Measurements from ENCODE around the gene SLC18B1. TPM values are rescaled to one million over a fixed set of nuclear protein-coding genes. Genes with fewer than 3 reads are reported as not detected.
"Not testable (repeated sequence)": the region's sequence is repeated elsewhere in the genome, so short reads cannot be mapped to it uniquely, and the experiment has no call there.

Gene SLC18B1
- total RNA-seq, 1 experiment from 2014 or later, result 10.7 TPM

GRCh38 chr6:132800656-132801055, 2.2 kb upstream of the SLC18B1 start:
- no peak for DNase-seq (ENCODE audit: low spot score)

- peak; percentile 94 for DNase-seq (ENCODE audit: low spot score)
These were observed 567 bp upstream of the SLC18B1 start for GRCh38 chr6:132798869-132799538.

- DNase-seq (ENCODE audit: low spot score), result no peak
These were observed 3.0 kb downstream of the SLC18B1 start for GRCh38 chr6:132795461-132795860.

DNA sequence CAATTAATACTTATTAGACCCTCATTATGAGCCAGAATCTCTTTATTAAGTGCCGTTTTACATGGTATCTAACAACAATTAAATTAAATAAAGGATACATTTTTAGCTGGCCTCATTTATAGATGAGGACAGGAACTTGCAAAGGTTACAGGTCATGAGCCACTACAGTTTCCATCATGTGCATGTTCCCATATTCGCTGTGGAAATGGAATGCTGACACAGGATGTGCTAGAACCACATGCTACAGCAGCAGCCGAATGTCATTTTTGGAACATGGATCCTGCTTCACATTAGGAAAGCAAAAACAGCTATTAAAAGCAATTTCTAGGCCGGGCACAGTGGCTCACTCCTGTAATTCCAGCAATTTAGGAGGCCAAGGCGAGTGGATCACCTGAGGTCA, 5.9 kb downstream of the SLC18B1 start:
- DNase-seq (ENCODE audit: low spot score), result no peak

GRCh38 chr6:132790450-132790849, 8.0 kb downstream of the SLC18B1 start:
- DNase-seq (ENCODE audit: low spot score), result no peak

GRCh38 chr6:132789396-132789776, 9.1 kb downstream of the SLC18B1 start:
- no peak for DNase-seq (ENCODE audit: low spot score)

GRCh38 chr6:132788658-132789395, 9.6 kb downstream of the SLC18B1 start:
- no peak for DNase-seq (ENCODE audit: low spot score)

DNA sequence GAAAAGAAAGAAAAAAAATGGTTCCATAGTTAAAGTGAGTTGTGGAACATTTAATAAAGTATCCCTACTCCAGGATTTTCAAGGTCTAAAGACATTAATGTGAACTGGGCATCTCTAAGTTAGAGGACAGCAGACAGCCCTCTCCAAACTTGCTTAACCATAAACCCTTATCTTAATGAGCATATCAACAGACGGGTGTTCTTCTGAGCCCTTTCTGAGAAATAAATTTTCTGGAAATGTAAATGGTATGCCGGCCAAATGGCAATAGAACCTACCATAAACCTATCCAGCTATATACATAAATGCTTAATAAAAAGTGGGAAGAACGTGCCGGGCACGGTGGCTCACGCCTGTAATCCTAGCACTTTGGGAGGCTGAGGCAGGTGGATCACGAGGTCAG, 12.5 kb downstream of the SLC18B1 start:
- DNase-seq (ENCODE audit: low spot score), result no peak

DNA sequence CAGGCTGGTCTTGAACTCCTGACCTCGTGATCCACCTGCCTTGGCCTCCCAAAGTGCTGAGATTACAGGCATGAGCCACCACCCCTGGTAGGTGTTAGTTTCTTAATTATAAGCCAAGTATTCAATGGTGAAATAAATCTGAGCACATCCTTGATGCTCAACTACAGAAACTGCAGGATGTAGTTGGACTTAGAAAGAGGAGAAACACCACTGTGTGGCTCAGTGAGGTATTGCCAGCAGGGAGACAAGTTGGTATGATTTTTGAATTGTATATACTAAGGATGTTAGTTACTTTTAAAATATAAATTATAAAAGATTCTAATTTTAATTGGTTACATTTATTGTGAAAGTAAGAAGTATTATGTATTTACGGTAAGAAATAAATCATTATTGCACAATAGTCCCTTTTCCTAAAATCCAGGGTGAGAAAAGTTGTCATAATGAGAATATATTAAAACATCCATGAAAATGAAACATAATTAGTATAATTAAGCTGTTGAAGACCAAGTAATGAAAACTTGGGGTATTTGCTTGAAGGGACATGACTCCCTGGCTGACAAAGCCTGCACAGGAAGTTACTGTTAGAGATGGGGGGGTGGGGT, 17.6 kb downstream of the SLC18B1 start:
- DNase-seq (ENCODE audit: low spot score), result peak; percentile 15

DNA sequence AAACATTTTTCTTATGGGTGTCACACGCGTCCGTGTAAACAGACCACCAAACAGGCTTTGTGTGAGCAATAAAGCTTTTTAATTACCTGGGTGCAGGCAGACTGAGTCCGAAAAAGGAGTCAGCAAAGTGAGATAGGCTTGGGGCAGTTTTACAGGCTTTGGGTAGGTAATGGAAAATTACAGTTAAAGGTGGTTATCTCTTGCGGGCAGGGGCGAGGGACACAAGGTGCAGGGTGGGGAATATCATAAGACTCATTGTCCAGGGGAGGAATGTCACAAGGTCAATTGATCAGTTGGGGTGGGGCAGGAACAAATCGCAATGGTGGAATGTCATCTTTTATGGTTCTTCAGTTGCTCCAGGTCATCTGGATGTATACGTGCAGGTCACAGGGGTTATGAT, 20.6 kb downstream of the SLC18B1 start:
- DNase-seq (ENCODE audit: low spot score), result not testable (repeated sequence)

GRCh38 chr6:132768051-132768517, 30.4 kb downstream of the SLC18B1 start:
- peak; percentile 79 for DNase-seq (ENCODE audit: low spot score)

GRCh38 chr6:132765560-132765959, 32.9 kb downstream of the SLC18B1 start:
- no peak for DNase-seq (ENCODE audit: low spot score)

GRCh38 chr6:132764370-132764769, 34.1 kb downstream of the SLC18B1 start:
- DNase-seq (ENCODE audit: low spot score), result peak; percentile 34

GRCh38 chr6:132763269-132763668, 35.2 kb downstream of the SLC18B1 start:
- DNase-seq (ENCODE audit: low spot score), result no peak

- no peak for DNase-seq (ENCODE audit: low spot score)
These were observed 38.2 kb downstream of the SLC18B1 start for GRCh38 chr6:132760256-132760655.

- no peak for DNase-seq (ENCODE audit: low spot score)
These were observed 39.7 kb downstream of the SLC18B1 start for GRCh38 chr6:132758689-132759088.

DNA sequence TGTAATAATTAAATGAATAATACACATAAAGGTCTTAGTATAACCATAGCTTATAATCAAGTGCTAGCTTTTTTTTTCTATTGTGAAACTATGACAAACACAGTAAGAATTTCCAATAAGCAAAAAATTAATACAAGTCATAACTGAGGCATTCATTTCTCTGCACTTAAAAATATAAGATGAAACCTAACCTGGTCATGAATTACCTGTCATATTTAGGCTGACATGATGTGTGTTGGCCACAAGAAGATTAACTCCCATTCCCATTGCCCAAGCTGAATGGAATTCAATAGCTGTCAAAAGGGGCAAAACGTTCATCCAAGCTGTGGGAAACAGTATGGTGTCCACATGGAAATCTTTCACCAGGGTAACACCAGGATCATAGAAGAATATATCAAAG, 46.2 kb downstream of the SLC18B1 start:
- DNase-seq (ENCODE audit: low spot score), result no peak

DNA sequence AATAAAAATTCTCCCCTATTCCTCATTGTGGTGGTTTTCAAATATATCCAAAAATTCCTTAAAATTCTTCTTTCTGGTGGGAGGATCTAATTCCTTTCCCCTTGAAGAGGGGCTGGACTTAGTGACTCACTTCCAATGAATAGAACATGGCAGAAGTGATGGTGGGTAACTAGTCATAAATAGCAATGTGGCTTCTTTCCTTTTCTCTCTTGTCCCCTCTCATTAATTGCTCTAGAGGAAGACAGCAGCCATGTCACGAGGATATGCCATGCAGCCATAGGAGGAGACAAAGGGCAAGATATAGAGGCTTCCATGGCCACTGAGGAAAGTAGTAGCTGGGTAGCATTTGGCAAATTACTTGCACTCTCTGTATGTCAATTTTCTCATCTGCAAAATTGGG, 46.6 kb downstream of the SLC18B1 start:
- no peak for DNase-seq (ENCODE audit: low spot score)

DNA sequence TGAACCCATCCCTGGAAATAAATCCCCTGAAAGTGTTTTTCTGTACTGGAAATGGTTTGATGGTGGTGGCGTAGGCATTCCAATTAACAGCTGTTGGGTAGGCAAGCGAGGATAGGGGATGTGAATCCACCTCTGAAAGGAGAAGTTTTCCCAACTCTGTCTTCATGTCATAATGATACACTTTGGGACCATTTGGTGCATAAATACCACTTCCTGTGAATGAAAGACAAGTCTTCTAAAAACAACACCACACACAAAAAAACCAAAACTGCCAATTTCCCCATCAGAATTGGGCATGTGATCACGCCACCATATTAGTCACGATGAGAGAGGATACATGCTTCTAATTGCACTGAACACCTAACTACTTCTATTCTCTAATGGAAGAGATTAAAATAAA, 47.1 kb downstream of the SLC18B1 start:
- no peak for DNase-seq (ENCODE audit: low spot score)

DNA sequence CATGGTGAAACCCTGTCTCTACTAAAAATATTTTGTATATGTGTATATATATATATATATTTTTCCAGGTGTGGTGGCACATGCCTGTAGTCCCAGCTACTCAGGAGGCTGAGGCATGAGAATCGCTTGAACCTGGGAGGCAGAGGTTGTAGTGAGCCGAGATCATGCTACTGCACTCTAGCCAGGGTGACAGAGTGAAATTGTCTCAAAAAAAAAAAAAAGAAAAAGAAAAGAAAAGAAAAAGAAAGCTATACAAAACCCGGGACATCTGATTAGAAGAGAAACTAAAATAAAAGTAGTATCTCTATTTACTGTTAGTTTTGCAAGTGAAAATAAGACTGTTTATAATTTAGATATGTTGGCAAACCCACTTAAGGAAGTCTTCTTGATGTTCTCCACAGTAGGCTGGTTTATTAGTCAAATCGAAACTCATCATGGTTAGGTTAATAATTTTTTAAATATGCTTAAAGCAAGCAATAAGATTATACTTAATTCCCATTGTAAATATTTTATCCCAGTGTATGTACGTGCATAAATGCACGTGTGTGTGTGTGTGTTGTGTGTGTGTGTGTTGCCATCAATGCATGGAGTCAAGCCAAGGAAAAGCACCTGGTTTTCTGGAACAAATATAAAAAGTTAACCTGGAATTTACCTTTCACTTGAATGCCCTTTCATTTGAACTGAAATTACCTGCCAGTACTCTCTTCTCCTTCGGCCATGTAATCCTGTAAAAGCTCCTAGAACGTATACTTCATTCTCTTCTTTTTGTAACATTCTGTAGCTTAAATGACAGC, 47.8 kb downstream of the SLC18B1 start:
- DNase-seq (ENCODE audit: low spot score), result no peak

DNA sequence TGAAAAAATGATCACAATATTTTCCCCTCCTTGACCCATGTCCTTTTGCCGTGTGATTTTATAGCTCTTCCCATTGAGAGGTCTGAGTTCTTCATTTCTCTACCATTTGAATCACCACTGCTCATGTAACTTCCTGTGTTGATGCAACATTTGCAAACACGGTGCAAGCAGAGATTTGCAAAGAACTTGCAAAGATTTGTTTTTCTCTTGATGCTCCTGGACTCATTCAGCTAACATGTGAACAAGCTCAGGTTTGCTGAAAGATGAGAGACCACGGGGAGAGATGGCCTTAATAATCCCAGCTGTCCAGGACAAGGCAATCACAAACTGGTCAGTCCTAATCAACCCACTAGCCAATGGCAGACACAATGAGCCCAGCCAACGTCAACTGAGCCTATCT, 49.3 kb downstream of the SLC18B1 start:
- no peak for DNase-seq (ENCODE audit: low spot score)

- DNase-seq (ENCODE audit: low spot score), result no peak
These were observed 50.0 kb downstream of the SLC18B1 start for GRCh38 chr6:132748446-132748845.

Measured in HT-29 (cell line).